Neural progenitor cell (in vitro differentiated cells): Measurements from ENCODE around the gene BCOR. TPM values are rescaled to one million over a fixed set of nuclear protein-coding genes. Genes with fewer than 3 reads are reported as not detected.

Source experiments
- DNase-seq: peaks from one replicate; pipeline ENCODE4 v3.0.0-alpha.2; 2016; ENCODE audit warnings: low spot score
- H2AFZ ChIP-seq: fragments of 200-600 bp; sonication (generic); replicated peaks from 2 replicates; pipeline ENCODE4 v1.6.1; 2016; ENCODE audit warnings: antibody characterized with exemption
- H3F3A ChIP-seq: fragments of 200-600 bp; sonication (generic); 2 replicates; pipeline ENCODE4 v1.6.1; 2016; ENCODE audit warnings: antibody characterized with exemption, low read depth
- H3K27ac ChIP-seq: fragments of 200-600 bp; sonication (generic); 2 replicates; pipeline ENCODE4 v1.5.1; 2016; ENCODE audit warnings: mild to moderate bottlenecking
- H3K27me3 ChIP-seq: fragments of 200-600 bp; sonication (generic); 2 replicates; pipeline ENCODE4 v1.6.1; 2016; ENCODE audit warnings: mild to moderate bottlenecking, moderate library complexity
- H3K36me3 ChIP-seq: fragments of 200-600 bp; sonication (generic); 2 replicates; pipeline ENCODE4 v1.5.1; 2016
- H3K4me1 ChIP-seq: fragments of 200-600 bp; sonication (generic); 2 replicates; pipeline ENCODE4 v1.6.1; 2016; ENCODE audit warnings: mixed run types
- H3K4me2 ChIP-seq: fragments of 200-600 bp; sonication (generic); 2 replicates; pipeline ENCODE4 v1.6.1; 2016
- H3K4me3 ChIP-seq: fragments of 200-600 bp; sonication (generic); 2 replicates; pipeline ENCODE4 v1.5.1; 2016
- H3K79me2 ChIP-seq: fragments of 200-600 bp; sonication (generic); 2 replicates; pipeline ENCODE4 v1.6.1; 2016; ENCODE audit warnings: low read depth
- H3K9ac ChIP-seq: fragments of 200-600 bp; sonication (generic); 2 replicates; pipeline ENCODE4 v1.6.1; 2016
- H3K9me3 ChIP-seq: fragments of 200-600 bp; sonication (generic); 2 replicates; pipeline ENCODE4 v1.5.1; 2016; ENCODE audit warnings: low read depth
- H4K20me1 ChIP-seq: fragments of 200-600 bp; sonication (generic); 2 replicates; pipeline ENCODE4 v1.6.1; 2016; ENCODE audit warnings: low read depth
- H3K27ac Mint-ChIP-seq: 3 replicates; pipeline ENCODE4 v1.8.0; 2021; ENCODE audit warnings: mixed read lengths
- H3K27me3 Mint-ChIP-seq: 2 replicates; pipeline ENCODE4 v1.8.0; 2022; ENCODE audit warnings: low read depth, mild to moderate bottlenecking, inconsistent platforms, moderate library complexity, mixed read lengths; ENCODE audit not compliant: insufficient read depth
- H3K36me3 Mint-ChIP-seq: 3 replicates; pipeline ENCODE4 v1.8.0; 2021; ENCODE audit warnings: mixed read lengths
- H3K4me1 Mint-ChIP-seq: 3 replicates; pipeline ENCODE4 v1.8.0; 2021; ENCODE audit warnings: mixed read lengths
- H3K4me3 Mint-ChIP-seq: 3 replicates; pipeline ENCODE4 v1.8.0; 2021; ENCODE audit warnings: mild to moderate bottlenecking, moderate library complexity, mixed read lengths
- H3K9me3 Mint-ChIP-seq: 3 replicates; pipeline ENCODE4 v1.8.0; 2020; ENCODE audit warnings: mixed read lengths
- EZH2 ChIP-seq: fragments of 200-600 bp; sonication (generic); IDR thresholded peaks from 2 replicates; pipeline ENCODE4 v1.6.1; 2017; ENCODE audit warnings: antibody characterized with exemption, mild to moderate bottlenecking, moderate library complexity
- EZH2phosphoT487 ChIP-seq: fragments of 200-600 bp; sonication (generic); IDR thresholded peaks from 2 replicates; pipeline ENCODE4 v1.6.1; 2017; ENCODE audit warnings: antibody characterized with exemption
- total RNA-seq: library from RNA; depleted of rRNA; stranded (reverse); fragments of >200 nt; gene quantifications from 2 replicates; pipeline ENCODE4 v1.2.3, GENCODE V29; 2015; ENCODE audit warnings: low replicate concordance
- TF ChIP-seq, protein P1 (sequence below): fragments of 200-600 bp; sonication (generic); IDR thresholded peaks from 2 replicates; pipeline ENCODE4 v1.5.1; 2017; ENCODE audit warnings: antibody characterized with exemption, mild to moderate bottlenecking

Gene BCOR
- total RNA-seq, 1 donor from 2014 or later, result 32.4 TPM

DNA sequence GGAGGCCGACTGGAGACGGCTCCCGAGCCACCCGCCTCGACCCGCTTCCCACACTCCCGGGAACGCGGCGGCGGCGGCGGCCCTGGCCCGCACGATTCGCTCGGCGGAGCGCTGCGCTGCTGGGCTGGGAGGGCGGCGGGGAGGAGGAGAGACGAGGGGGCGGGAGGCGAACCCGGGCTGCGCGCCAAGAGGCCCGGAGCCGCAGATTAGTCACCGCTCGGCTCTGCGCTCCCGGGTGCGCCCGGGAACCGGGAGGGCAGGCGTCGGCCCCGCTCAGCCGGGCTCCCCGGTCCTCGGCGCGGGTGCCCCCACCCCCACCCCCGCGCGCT, 11.2 kb upstream of the BCOR start:
- Histone ChIP-seq H3K27me3 (peaks cover 43% of the 10 kb centered on the region), H3K9ac (no peak overlapping the region), H3K4me3 (peak overlapping the region; percentile 73), H2AFZ (no peak overlapping the region), H3K79me2 (peaks cover 25% of the 10 kb centered on the region), H3K36me3 (no peaks in the 10 kb centered on the region), H4K20me1 (peaks cover 4% of the 10 kb centered on the region), H3K27ac (no peak overlapping the region), H3K4me2 (peak overlapping the region; percentile 92), H3K9me3 (no peaks in the 10 kb centered on the region), H3F3A (peaks cover 41% of the 10 kb centered on the region), H3K4me1 (peaks cover 18% of the 10 kb centered on the region)
- H3K9me3 Mint-ChIP-seq, result peaks cover 13% of the 10 kb centered on the region
- no peak for TF ChIP-seq EZH2
- TF ChIP-seq, protein P1, sequence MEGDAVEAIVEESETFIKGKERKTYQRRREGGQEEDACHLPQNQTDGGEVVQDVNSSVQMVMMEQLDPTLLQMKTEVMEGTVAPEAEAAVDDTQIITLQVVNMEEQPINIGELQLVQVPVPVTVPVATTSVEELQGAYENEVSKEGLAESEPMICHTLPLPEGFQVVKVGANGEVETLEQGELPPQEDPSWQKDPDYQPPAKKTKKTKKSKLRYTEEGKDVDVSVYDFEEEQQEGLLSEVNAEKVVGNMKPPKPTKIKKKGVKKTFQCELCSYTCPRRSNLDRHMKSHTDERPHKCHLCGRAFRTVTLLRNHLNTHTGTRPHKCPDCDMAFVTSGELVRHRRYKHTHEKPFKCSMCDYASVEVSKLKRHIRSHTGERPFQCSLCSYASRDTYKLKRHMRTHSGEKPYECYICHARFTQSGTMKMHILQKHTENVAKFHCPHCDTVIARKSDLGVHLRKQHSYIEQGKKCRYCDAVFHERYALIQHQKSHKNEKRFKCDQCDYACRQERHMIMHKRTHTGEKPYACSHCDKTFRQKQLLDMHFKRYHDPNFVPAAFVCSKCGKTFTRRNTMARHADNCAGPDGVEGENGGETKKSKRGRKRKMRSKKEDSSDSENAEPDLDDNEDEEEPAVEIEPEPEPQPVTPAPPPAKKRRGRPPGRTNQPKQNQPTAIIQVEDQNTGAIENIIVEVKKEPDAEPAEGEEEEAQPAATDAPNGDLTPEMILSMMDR, result no peak
- no peak overlapping the region for H3K27ac Mint-ChIP-seq
- H3K36me3 Mint-ChIP-seq, result no peaks in the 10 kb centered on the region
- DNase-seq, result peak; percentile 77
- H3K27me3 Mint-ChIP-seq, result peaks cover 8% of the 10 kb centered on the region
- H3K4me3 Mint-ChIP-seq, result no peak overlapping the region
- H3K4me1 Mint-ChIP-seq, result peaks cover 17% of the 10 kb centered on the region

GRCh38 chrX:40108162-40108958, 10.6 kb upstream of the BCOR start:
- no peak for TF ChIP-seq EZH2phosphoT487
- TF ChIP-seq, protein P1, result no peak
- no peak for TF ChIP-seq EZH2
- peaks cover 8% of the 10 kb centered on the region for H3K27me3 Mint-ChIP-seq
- Histone ChIP-seq H3K9ac (no peak overlapping the region), H3F3A (peaks cover 41% of the 10 kb centered on the region), H3K4me2 (peak overlapping the region; percentile 92), H2AFZ (no peak overlapping the region), H3K36me3 (no peaks in the 10 kb centered on the region), H3K27ac (no peak overlapping the region), H3K4me3 (peak overlapping the region; percentile 73), H3K9me3 (no peaks in the 10 kb centered on the region), H3K79me2 (peaks cover 30% of the 10 kb centered on the region), H3K4me1 (peaks cover 23% of the 10 kb centered on the region), H3K27me3 (peaks cover 48% of the 10 kb centered on the region), H4K20me1 (peaks cover 9% of the 10 kb centered on the region)
- peaks cover 22% of the 10 kb centered on the region for H3K4me1 Mint-ChIP-seq
- H3K9me3 Mint-ChIP-seq, result peaks cover 13% of the 10 kb centered on the region
- H3K27ac Mint-ChIP-seq, result no peak overlapping the region
- H3K4me3 Mint-ChIP-seq, result peak overlapping the region; percentile 78
- DNase-seq, result peak; percentile 76
- H3K36me3 Mint-ChIP-seq, result no peaks in the 10 kb centered on the region

DNA sequence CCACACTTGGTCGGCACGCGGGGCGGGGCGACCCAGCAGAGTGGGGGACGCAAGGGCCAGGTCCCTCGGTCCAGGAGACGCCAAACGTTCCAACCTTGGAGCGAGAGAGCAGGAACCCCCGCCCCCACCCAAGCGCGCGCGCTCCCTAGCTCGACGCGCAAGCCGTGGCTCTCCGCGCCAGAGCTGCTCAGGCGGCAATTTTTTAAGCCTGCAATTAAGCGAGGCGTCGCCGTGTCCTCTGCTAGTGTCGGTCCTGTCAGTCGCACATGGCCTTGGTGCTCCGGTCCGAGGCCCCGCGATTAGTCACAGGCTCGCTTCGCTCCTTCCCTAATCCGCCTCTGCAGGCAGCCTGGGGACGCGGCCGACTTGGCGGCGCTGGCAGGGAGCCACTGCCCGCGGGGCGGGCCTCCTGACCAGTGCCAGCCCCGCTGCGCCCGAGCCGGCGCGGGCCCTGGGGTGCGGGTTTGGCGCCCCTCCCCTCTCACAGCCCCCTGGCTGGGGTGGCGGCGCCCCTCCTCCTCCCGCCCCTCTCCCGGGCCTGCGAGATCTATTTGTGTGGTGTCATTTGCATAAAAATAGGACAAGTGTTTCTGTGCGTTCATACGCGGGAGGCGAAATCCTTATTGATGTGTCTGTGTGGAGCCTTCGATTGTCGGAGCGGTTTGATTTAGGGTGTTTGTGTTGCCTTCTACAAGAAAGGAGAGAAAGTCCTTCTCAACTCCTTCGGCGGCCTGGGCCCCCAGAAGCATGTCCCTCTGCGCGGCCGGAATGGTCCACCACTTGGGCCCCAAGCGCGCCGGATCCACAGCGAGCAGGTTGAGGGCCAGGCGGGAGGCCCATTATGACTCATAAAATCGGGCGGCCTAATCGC, 9.8 kb upstream of the BCOR start:
- Histone ChIP-seq H3K9ac (no peak overlapping the region), H3K27ac (no peak overlapping the region), H3K4me3 (peak overlapping the region; percentile 73), H4K20me1 (peaks cover 12% of the 10 kb centered on the region), H3F3A (peaks cover 45% of the 10 kb centered on the region), H3K4me1 (peaks cover 30% of the 10 kb centered on the region), H2AFZ (no peak overlapping the region), H3K36me3 (no peaks in the 10 kb centered on the region), H3K27me3 (peaks cover 57% of the 10 kb centered on the region), H3K79me2 (peaks cover 30% of the 10 kb centered on the region), H3K9me3 (no peaks in the 10 kb centered on the region), H3K4me2 (peak overlapping the region; percentile 92)
- DNase-seq, result peak; percentile 73
- Mint-ChIP-seq H3K27ac (peak overlapping the region; percentile 30), H3K9me3 (peaks cover 12% of the 10 kb centered on the region), H3K4me1 (peaks cover 25% of the 10 kb centered on the region), H3K27me3 (peaks cover 8% of the 10 kb centered on the region), H3K36me3 (no peaks in the 10 kb centered on the region), H3K4me3 (peak overlapping the region; percentile 84)
- TF ChIP-seq EZH2 (peak; percentile 64), EZH2phosphoT487 (no peak)
- TF ChIP-seq, protein P1, result no peak
